Lower leg skin (tissue), 3 donors: ENCODE results near the gene SORCS2.

Experiments
- CTCF ChIP-seq, 3 donors: fragments of 450-650 bp; IDR thresholded peaks; one replicate each; pipeline ENCODE4 v1.5.1; 2016; ENCODE audit warnings: antibody characterized with exemption in 3 of 3, mild to moderate bottlenecking in 3 of 3, moderate library complexity in 2 of 3
- POLR2A ChIP-seq, 2 donors: fragments of 450-650 bp; IDR thresholded peaks; one replicate each; pipeline ENCODE4 v1.6.1; 2016 to 2017; ENCODE audit warnings: antibody characterized with exemption in 2 of 2, mild to moderate bottlenecking in 1 of 2, moderate library complexity in 1 of 2

- TF ChIP-seq POLR2A (IDR thresholded peaks at IDR 0.05) (no peak), CTCF (IDR thresholded peaks at IDR 0.05) (no peak)
These were observed 186.8 kb downstream of the SORCS2 start for GRCh38 chr4:7379186-7379585.
